GOT3 (cell line): Measurements from ENCODE around the gene DNAJC7.

Experiments
- DNase-seq: peaks from one replicate; lab custom pipeline; 2025; ENCODE audit warnings: mixed read lengths; lab: John Stamatoyannopoulos, UW

Gene DNAJC7, protein sequence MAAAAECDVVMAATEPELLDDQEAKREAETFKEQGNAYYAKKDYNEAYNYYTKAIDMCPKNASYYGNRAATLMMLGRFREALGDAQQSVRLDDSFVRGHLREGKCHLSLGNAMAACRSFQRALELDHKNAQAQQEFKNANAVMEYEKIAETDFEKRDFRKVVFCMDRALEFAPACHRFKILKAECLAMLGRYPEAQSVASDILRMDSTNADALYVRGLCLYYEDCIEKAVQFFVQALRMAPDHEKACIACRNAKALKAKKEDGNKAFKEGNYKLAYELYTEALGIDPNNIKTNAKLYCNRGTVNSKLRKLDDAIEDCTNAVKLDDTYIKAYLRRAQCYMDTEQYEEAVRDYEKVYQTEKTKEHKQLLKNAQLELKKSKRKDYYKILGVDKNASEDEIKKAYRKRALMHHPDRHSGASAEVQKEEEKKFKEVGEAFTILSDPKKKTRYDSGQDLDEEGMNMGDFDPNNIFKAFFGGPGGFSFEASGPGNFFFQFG

GRCh38 chr17:42016941-42017865, at the start of gene DNAJC7:
DNAJC7 (minus strand) TSS chr17:42017439; CDS start chr17:42017416, 23 bp downstream.
- peak; percentile 56 for DNase-seq

GRCh38 chr17:42065201-42065600, 48.0 kb upstream of the DNAJC7 start:
- DNase-seq = no peak

- no peak for DNase-seq
Measured at GRCh38 chr17:42062681-42063080, 45.4 kb upstream of the DNAJC7 start.

DNA sequence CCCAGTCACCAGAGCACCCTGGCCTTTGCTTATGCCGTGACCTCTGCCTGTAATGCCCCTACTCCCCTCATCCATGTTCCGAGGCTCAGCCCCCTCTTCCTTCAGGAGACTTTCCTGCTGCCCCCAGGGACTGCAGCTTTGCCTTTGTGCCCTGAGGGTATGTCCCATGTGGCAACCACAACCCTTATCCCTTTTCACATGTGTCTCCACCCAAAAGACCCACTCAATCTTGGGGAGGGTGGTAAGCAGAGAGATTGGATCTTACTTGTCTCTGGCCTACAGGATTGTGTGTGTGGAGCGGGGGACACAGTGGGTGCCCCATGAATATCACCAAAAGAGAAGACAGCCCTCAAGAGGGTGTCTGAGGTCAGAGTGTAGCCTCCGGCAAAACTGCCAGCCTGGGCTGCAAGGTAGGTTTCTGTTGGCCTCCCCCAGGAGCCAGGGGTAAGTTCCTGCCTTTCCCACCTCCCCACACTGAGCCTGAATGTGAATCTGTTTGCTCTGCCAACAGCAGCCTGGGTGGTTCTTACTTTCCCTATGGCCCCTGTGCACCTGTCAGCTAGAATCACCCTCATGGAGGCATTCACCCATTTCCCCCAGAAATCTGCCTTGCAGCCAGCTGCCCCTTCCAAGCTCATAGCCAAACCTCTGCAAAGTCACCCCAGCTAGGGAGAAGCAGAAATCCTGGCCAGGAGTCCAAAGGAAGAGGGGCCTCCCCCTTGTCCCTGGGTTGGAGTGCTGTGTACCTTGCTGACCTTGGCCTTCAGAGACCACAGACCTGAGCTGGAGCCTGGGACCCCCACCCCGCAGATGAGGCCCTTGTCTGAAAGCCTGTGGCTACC, 44.6 kb upstream of the DNAJC7 start:
- no peak for DNase-seq

GRCh38 chr17:42060231-42060630, 43.0 kb upstream of the DNAJC7 start:
- no peak for DNase-seq

GRCh38 chr17:42059815-42060214, 42.6 kb upstream of the DNAJC7 start:
- no peak for DNase-seq

- no peak for DNase-seq
Measured at GRCh38 chr17:42058063-42058462, 40.8 kb upstream of the DNAJC7 start.

DNA sequence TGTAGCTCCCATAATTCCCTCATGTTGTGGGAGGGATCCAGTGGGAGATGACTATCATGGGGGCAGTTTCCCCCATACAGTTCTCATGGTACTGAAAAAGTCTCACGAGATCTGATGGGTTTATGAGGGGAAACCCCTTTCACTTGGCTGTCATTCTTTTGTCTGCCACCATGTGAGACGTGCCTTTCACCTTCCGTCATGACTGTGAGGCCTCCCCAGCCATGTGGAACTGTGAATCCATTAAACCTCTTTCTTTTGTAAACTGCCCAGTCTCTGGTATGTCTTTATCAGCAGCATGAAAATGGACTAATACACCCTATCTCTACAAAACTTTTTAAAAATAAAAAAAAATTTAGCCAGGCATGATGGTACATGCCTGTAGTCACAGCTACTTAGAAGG, 39.4 kb upstream of the DNAJC7 start:
- DNase-seq = no peak

- DNase-seq = no peak
Measured at GRCh38 chr17:42055496-42055895, 38.3 kb upstream of the DNAJC7 start.

- DNase-seq = no peak
Measured at GRCh38 chr17:42055027-42055426, 37.8 kb upstream of the DNAJC7 start.

DNA sequence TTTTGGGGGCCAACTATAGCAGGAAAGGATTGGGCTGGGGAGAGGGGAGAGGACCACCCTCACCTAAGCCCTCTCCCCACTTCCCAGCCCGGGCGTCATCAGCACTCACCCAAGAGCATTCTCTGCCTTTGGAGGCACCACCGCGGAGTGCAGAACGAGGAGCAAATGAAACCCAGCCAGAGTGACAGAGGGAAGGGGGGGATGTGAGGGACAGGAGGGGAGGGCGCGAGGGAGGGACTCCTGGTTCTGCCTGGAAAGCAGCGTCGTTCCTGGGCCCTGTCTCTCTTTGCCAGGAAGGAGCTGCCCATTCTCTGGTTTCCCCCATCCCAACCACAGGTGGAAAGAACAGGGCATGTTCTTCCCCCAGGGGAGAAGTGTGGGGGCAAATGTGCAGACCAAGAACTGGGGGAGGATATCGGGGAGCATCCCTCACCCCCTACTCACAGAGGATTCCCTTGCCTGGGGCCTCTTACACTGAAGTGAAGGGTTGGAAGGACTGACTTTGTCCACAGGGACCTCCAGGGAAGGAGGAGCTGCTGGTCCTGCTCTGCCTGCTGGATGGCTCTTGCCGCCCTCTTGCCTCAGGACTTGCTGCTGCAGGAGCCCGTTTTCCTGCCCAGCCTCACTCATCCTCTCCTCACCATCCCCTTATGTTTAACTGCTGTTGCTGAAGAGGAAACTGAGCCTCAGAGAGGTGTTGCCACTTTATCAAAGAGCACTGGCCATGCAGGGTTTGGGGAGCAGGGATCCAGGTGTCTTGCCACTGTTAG, 36.7 kb upstream of the DNAJC7 start:
- no peak for DNase-seq

DNA sequence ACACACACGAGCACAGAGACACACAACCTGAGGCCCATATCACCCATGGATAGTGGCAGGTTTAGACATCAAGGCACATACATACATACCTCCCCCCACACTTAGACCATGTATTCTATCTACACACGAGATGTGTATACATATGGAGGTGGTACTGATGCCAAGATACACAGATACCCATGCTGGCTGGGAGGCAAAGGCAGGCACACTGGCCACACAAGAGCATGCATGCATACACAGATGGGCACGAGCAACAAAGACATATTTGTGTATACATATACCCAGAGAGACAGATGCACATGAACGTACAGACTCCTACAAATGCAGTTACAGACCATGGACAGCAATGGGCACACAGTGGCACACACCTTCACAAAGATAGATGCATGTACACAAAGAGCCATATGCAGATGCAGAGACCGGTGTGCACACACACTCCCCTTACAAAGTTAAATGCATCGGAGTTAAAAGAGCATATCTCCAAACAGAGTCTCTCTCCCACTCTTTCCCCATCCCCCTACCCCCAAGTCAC, 35.2 kb upstream of the DNAJC7 start:
- DNase-seq = no peak

DNA sequence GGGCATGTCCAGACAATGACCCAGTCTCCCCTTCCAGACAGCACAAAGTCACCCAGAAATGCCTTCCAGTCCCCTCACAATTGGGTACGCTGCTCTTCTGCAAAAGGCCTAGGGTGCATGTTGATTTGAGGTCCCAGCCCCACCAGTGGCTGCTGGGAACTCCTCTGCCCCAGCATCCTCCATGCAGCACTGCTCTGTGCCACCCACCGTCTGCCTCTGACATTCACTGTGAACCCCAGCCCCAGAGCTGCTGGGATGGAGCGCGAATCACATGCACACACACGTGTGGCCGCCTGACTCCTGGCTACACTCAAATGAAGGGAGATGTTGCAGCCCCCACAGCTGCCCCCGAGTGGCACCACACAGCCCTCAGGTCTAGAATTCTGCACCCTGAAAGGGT, 34.4 kb upstream of the DNAJC7 start:
- DNase-seq = no peak

GRCh38 chr17:42051013-42051400, 33.8 kb upstream of the DNAJC7 start:
- DNase-seq = no peak

DNA sequence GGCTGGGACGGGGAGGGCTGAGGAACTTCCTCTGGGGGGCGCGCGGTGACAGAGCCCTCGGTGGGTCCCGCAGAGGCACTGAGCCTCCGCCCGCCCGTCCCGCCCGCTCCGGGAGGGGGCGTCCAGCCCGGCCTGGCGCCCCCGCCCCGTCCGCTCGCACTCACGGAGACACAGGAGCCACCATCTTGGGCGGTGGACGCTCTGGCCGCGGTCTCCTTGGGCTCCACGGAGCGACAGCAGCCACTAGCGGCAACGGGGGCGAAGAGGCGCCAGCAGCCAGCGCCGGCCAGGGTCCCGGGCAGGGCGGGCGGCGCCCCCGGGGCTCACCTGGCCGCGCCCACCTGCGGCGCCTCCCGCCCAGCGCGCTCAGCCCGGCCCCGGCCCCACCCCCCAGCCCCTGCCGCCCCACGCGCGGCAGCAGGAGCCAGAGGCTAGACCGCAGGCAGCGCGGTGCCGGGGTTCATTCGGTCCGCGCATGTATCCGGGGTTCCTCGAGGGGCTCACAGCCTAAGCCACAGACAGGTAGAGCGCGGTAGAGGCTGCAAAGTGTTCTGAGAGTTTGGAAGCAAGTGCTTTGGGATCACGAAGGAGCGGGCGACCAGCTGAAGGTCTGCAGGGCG, 33.3 kb upstream of the DNAJC7 start, which contains the start of gene C17orf113:
Gene C17orf113, minus strand, starts transcription at position 209 of the 620 bp plus-strand sequence. CDS start 7,225 bp downstream, outside the sequence.
- no peak for DNase-seq

DNA sequence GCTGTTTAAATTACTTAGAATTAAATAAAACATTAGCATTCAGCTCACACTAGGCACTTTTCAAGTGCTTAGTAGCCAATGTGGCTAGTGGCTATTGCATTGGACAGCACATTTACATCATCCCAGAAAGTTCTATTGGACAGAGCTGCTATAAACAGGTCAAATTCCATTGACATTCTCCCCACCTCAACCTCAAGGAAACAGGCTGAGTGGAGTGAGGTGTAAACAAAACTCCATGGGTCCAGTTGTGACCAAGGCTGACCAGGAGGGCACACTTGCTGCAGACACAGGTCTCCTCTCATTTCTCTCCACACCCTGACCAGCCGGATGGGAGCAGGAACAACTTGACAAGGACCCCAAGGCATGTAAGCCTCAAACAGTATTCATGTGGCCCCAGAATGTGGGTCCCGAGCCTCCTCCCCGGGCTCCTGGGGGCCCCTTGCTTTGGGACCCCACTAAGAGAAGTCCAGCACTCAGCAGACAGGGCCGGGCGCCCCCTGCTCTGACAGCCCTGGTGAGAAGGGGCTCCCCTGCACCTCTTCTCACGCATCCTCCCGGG, 32.7 kb upstream of the DNAJC7 start:
- no peak for DNase-seq

DNA sequence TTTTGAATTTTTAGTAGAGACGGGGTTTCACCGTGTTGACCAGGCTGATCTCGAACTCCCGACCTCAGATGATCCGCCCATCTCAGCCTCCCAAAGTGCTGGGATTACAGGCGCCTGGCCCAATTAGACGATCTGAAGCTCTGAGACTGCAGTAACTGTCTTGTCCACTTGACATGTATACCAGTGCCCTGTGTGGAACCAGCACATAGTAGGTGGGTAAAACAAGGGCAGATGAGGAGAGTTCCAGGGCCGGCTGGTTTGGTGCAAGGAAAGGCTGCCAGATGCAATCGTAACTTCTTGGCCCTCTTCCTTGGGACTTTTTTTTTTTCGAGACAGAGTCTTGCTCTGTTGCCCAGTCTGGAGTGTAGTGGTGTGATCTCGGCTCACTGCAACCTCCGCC, 30.1 kb upstream of the DNAJC7 start:
- no peak for DNase-seq

DNA sequence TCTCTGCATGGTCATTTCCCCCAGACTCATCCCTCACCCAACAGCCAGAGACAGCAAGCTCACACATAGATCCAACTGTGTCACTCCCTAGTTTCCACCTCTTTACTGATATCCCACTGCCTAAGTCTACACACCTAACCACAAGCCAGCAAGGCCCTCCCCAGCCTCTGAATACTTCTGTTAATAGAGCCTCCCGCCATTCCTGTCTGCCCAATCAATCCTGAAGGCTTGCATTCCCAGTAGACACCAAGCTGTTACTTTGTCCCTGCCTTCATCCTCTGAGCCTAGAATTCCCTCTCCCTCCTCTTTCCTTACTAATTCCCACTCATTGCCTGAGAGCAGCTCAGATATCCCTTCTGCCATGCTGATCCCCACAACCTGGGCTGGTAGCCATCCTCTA, 28.5 kb upstream of the DNAJC7 start:
- no peak for DNase-seq

DNA sequence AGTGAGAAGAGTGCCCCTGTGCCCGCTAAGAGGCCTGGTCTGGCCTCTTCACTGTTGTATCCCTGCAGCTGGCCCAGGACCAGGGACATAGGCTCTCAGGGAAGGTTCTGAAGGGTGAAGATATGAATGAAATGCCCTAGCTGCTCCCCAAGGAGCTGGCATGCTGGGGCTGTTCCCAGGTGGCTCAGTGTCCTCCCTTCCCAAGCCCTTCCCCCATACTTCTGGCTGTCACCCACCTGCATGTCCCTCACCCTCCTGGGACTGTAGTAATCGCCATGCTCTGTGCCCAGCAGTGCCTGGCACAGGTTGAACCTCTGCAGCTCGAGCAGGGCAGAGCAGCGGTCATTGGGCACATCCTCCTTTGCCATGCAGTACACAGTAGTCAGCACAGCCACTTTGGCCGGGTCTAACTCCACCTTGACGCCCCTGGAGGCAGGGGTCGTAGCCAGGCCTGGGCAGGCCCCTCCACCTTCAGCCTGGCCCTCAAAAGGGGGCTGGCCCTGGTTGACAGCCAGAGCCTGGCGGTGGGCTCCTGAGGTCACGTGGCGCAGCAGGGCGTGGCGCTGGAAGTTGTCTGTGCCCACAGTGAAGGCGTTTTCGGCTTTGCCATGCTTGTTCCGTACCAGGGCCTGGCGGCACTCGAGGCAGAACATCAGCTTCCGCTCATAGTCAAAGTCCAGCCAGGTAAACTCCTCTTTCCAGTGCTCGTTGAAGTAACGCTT, 25.5 kb upstream of the DNAJC7 start:
- DNase-seq = no peak
